Stimulated activated naive B cell treated with anti-CD40 and anti-IgM and Interleukin-4, amounts not matched to agents 10 μg/mL and 1 μg/mL and 100 μg/mL, for 72 hours (primary cell): ENCODE measurements around the gene MAGED4.
"Not testable (repeated sequence)": the region's sequence is repeated elsewhere in the genome, so short reads cannot be mapped to it uniquely, and the experiment has no call there.

Experiments used
- ATAC-seq, 2 donors: fragments of 150-1000 bp; cut with Tn5 transposase; replicated peaks; 2 replicates each; pipeline ENCODE4 v1.10.0; 2021; ENCODE audit warnings: moderate library complexity in 1 of 2
- DNase-seq: peaks from one replicate; pipeline ENCODE4 v3.0.0; 2021
- H3K27ac Mint-ChIP-seq: one replicate; pipeline ENCODE4 v1.8.0; 2022; ENCODE audit warnings: mild to moderate bottlenecking, mixed read lengths
- H3K27me3 Mint-ChIP-seq, 2 donors: one replicate each; pipeline ENCODE4 v1.8.0; 2022; ENCODE audit warnings: mixed read lengths in 2 of 2
- H3K36me3 Mint-ChIP-seq, 2 donors: one replicate each; pipeline ENCODE4 v1.8.0; 2022; ENCODE audit warnings: mixed read lengths in 2 of 2, mild to moderate bottlenecking in 1 of 2
- H3K4me1 Mint-ChIP-seq, 2 donors: one replicate each; pipeline ENCODE4 v1.8.0; 2022; ENCODE audit warnings: mixed read lengths in 2 of 2, mild to moderate bottlenecking in 1 of 2
- H3K4me3 Mint-ChIP-seq, 2 donors: one replicate each; pipeline ENCODE4 v1.8.0; 2022; ENCODE audit warnings: mild to moderate bottlenecking in 2 of 2, mixed read lengths in 2 of 2, moderate library complexity in 1 of 2
- H3K9me3 Mint-ChIP-seq, 2 donors: one replicate each; pipeline ENCODE4 v1.8.0; 2022; ENCODE audit warnings: mixed read lengths in 2 of 2, mild to moderate bottlenecking in 1 of 2

The MAGED4 gene

DNA sequence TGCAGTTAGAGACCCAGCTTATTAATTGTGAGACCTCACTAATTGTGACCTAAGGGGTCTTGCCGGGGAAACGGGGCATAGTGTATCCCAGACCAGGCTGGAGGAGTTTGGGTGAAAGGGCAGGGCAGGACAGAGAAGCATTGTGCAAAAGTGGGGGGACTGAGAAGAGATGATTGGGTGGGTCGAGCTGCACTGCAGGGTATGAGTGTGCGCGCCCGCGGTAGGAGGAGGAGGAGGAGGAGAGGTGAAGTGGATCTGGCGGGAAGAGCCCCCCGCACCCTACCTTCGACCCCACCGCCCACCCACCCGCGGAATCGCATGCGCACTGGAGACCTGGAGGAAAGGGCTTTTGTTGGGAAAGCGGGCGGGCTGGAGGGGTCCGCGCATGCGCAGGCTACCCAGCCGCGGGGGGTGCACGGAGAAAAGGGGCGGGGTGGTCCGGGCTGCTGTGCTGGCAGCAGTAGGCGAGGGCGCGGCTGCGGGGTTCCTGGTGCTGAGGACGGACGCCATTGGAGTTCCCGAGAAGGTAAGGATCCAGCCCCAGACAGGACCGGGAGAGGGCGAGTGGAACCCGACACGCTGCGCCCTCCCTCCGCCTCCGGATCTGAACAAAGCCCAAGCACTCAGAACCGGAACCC is at the start of gene MAGED4:
Gene MAGED4 (plus strand): TSS at position 449 of the 638 bp plus-strand sequence. CDS start 1,035 bp downstream, outside the sequence.
- H3K27ac Mint-ChIP-seq, H3K27me3 Mint-ChIP-seq, DNase-seq, H3K4me1 Mint-ChIP-seq, H3K4me3 Mint-ChIP-seq, H3K9me3 Mint-ChIP-seq, H3K36me3 Mint-ChIP-seq: not testable (repeated sequence)
- peak; percentile 52 to 65 for ATAC-seq

GRCh38 chrX:52138830-52139544 is 45.7 kb upstream of the MAGED4 start:
- H3K4me1 Mint-ChIP-seq, result no peaks in the 10 kb centered on the region
- H3K36me3 Mint-ChIP-seq, result no peaks in the 10 kb centered on the region
- H3K9me3 Mint-ChIP-seq, result no peaks in the 10 kb centered on the region
- DNase-seq, result no peak
- H3K27ac Mint-ChIP-seq, result no peak overlapping the region
- ATAC-seq, result no peak
- H3K4me3 Mint-ChIP-seq, result no peak overlapping the region
- no peaks in the 10 kb centered on the region for H3K27me3 Mint-ChIP-seq

- Mint-ChIP-seq H3K27me3 (no peaks in the 10 kb centered on the region), H3K36me3 (no peaks in the 10 kb centered on the region), H3K4me3 (no peak overlapping the region), H3K27ac (no peak overlapping the region), H3K9me3 (no peaks in the 10 kb centered on the region), H3K4me1 (no peaks in the 10 kb centered on the region)
- DNase-seq (no peak), ATAC-seq (no peak)
Measured at GRCh38 chrX:52139545-52139895, 45.2 kb upstream of the MAGED4 start.

DNA sequence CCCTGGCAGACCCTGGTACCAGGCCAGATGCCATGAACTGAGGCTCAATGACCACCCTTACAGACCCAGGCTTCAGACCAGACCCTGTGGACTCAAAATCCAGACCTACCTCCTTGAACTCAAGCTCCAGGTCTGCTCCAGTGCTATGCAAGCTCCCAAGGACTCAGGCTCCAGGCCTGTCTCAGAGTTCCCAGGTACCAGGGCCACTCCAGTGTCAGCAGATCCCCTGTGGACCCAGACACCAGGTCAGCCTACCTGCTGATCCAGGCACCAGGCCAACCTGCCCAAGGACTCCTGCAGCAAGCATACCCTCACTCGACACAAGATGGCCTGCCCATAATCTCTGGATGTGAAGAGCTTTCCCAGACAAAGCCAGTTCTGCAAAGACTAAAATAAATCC is 44.7 kb upstream of the MAGED4 start:
- DNase-seq (no peak), ATAC-seq (no peak)
- Mint-ChIP-seq H3K4me1 (no peaks in the 10 kb centered on the region), H3K27ac (no peak overlapping the region), H3K27me3 (no peaks in the 10 kb centered on the region), H3K4me3 (no peak overlapping the region), H3K36me3 (no peaks in the 10 kb centered on the region), H3K9me3 (no peaks in the 10 kb centered on the region)

DNA sequence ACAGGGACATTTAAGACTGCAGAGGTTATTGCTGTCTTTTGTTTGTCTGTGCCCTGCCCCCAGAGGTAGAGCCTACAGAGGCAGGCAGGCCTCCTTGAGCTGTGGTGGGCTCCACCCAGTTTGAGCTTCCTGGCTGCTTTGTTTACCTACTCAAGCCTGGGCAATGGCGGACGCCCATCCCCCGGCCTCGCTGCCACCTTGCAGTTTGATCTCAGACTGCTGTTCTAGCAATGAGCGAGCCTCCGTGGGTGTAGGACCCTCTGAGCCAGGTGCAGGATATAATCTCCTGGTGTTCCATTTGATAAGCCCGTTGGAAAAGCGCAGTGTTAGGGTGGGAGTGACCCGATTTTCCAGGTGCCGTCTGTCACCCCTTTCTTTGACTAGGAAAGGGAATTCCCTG is 34.0 kb upstream of the MAGED4 start:
- H3K4me3 Mint-ChIP-seq, ATAC-seq, H3K9me3 Mint-ChIP-seq, DNase-seq, H3K4me1 Mint-ChIP-seq, H3K27ac Mint-ChIP-seq, H3K36me3 Mint-ChIP-seq: not testable (repeated sequence)
- H3K27me3 Mint-ChIP-seq, result peaks cover 0 to 17% of the 10 kb centered on the region in 2 donors

- not testable (repeated sequence) for ATAC-seq
Measured at GRCh38 chrX:52160140-52160539, 24.5 kb upstream of the MAGED4 start.

GRCh38 chrX:52166840-52167239 is 17.8 kb upstream of the MAGED4 start:
- Mint-ChIP-seq H3K27me3 (peaks cover 2 to 17% of the 10 kb centered on the region in 2 donors), H3K4me3 (no peak overlapping the region), H3K36me3 (no peaks in the 10 kb centered on the region), H3K9me3 (peaks cover 0 to under 1% of the 10 kb centered on the region in 2 donors), H3K27ac (no peak overlapping the region), H3K4me1 (peaks cover 0 to 2% of the 10 kb centered on the region in 2 donors)
- ATAC-seq (no peak), DNase-seq (no peak)

More at GRCh38 chrX:52160140-52160539, 24.5 kb upstream of the MAGED4 start:
- not testable (repeated sequence) for H3K27ac Mint-ChIP-seq, H3K36me3 Mint-ChIP-seq, H3K9me3 Mint-ChIP-seq, H3K4me1 Mint-ChIP-seq, H3K4me3 Mint-ChIP-seq, DNase-seq
- H3K27me3 Mint-ChIP-seq, result peaks cover 6 to 22% of the 10 kb centered on the region in 2 donors

GRCh38 chrX:52171055-52171454 is 13.6 kb upstream of the MAGED4 start:
- not testable (repeated sequence) for DNase-seq, H3K9me3 Mint-ChIP-seq, H3K4me1 Mint-ChIP-seq, H3K27ac Mint-ChIP-seq, ATAC-seq, H3K4me3 Mint-ChIP-seq, H3K36me3 Mint-ChIP-seq
- peaks cover 8 to 41% of the 10 kb centered on the region in 2 donors for H3K27me3 Mint-ChIP-seq

DNA sequence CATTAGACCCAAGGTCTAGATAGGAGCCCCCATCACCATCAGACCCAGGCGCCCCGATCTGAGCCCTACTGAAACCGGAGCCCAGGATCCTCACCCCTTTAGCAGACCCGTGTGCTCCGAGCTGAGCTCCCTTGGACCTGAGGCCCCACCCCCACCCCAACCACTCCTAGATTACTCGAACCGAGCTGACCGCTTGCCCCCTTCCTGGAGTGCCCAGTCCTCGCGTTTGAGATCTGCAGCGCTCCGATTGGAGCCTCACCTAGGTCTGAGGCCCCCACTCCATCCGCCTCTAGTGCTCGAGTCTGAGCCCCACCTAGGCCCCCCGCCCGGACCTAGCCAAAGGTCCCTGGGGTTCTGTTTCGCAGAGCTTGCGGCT is 378 bp downstream of the MAGED4 start:
- H3K4me3 Mint-ChIP-seq, H3K36me3 Mint-ChIP-seq, H3K27ac Mint-ChIP-seq, DNase-seq, H3K9me3 Mint-ChIP-seq, H3K27me3 Mint-ChIP-seq, H3K4me1 Mint-ChIP-seq: not testable (repeated sequence)
- peak in 1 of 2 donors; percentile 39 for ATAC-seq

DNA sequence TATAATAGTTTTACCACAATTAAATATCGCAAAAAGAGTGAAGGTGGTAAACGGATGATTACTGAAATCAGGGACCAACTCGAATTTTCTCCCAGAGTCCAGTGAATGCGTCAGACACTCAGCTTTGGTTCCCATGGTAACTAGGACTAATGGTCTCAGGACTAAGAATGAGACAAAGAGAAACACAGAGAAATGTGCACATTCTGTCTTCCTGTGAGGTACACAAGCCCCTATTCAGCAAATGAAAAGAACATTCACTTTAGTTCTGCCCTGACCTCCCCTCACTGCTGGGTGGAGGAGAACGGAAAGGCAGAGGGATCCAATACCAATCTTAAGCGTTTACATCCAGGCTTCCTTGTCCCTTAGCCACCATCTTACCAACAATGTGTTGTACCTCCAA is 26.7 kb downstream of the MAGED4 start:
- not testable (repeated sequence) for DNase-seq, H3K4me1 Mint-ChIP-seq, H3K27ac Mint-ChIP-seq, H3K4me3 Mint-ChIP-seq, H3K27me3 Mint-ChIP-seq, H3K36me3 Mint-ChIP-seq, ATAC-seq, H3K9me3 Mint-ChIP-seq

GRCh38 chrX:52213276-52213675 is 28.6 kb downstream of the MAGED4 start:
- ATAC-seq, result peak; percentile 62 to 88
- H3K4me3 Mint-ChIP-seq, result no peak overlapping the region

DNA sequence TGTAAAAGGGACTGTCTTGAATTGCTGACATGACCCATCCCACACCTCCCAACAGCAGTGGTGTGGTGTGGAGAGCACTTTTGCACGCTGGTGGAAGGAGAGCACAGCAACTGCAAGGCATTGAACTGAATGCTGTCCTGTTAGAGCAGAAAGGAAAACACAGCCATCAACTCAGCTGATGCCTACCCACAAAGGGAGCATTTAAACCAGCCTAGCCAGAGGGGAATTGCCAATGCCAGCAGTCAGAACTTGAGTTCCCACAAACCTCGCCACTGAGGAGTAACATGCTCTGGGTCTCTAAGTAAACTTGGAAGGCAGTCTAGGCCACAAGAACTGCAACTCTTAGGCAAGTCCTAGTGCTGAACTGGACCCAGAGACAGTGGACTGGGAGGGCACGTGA is 31.9 kb downstream of the MAGED4 start:
- no peak overlapping the region for H3K4me3 Mint-ChIP-seq
- DNase-seq, result no peak
- no peak overlapping the region for H3K27ac Mint-ChIP-seq
- H3K27me3 Mint-ChIP-seq, result peaks cover 16 to 35% of the 10 kb centered on the region in 2 donors
- H3K9me3 Mint-ChIP-seq, result peaks cover 2 to 9% of the 10 kb centered on the region in 2 donors
- ATAC-seq, result no peak
- peaks cover 2 to 3% of the 10 kb centered on the region in 2 donors for H3K36me3 Mint-ChIP-seq
- H3K4me1 Mint-ChIP-seq, result peaks cover 0 to 3% of the 10 kb centered on the region in 2 donors

More at GRCh38 chrX:52213276-52213675, 28.6 kb downstream of the MAGED4 start:
- H3K9me3 Mint-ChIP-seq, result no peaks in the 10 kb centered on the region
- no peak for DNase-seq
- H3K36me3 Mint-ChIP-seq, result no peaks in the 10 kb centered on the region
- peaks cover 0 to 3% of the 10 kb centered on the region in 2 donors for H3K4me1 Mint-ChIP-seq
- peaks cover 7 to 11% of the 10 kb centered on the region in 2 donors for H3K27me3 Mint-ChIP-seq
- no peak overlapping the region for H3K27ac Mint-ChIP-seq

DNA sequence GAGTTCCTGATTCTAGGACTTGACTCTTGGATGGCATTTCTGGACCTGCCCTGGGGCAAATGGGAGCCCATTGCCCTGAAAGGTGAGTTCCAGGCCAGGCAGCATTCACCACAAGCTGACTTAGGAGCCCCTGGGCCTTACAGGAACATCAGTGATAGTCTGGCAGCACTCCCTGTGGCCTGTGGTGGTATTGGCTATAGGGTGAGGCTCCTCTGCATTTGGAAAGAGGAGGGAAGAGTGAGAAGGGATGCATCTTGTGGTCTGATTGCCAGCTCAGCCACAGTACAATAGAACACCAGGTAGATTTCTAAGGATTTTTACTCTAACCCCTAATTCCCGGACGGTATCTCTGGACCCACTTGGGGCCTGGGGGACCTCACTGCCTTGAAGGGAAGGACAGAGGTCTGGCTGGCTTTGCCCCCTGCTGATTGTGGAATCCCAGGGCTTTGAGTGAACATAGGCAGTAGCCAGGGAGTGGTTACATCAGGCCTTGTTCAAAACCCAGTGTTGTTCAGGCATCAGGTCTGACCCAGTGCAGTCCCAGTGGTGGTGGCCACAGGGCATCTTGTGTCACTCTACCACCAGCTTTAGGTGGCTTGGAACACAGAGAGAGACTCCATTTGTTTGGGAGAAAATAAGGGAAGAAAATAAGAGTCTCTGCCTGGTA is 32.9 kb downstream of the MAGED4 start:
- no peak overlapping the region for H3K4me3 Mint-ChIP-seq
- H3K36me3 Mint-ChIP-seq, result peaks cover 2 to 3% of the 10 kb centered on the region in 2 donors
- DNase-seq (no peak), ATAC-seq (peak in 1 of 2 donors; percentile 45)
- H3K4me1 Mint-ChIP-seq, result peaks cover 0 to 3% of the 10 kb centered on the region in 2 donors
- no peak overlapping the region for H3K27ac Mint-ChIP-seq
- H3K27me3 Mint-ChIP-seq, result peaks cover 16 to 38% of the 10 kb centered on the region in 2 donors
- peaks cover 2 to 9% of the 10 kb centered on the region in 2 donors for H3K9me3 Mint-ChIP-seq

GRCh38 chrX:52220936-52221335 is 36.2 kb downstream of the MAGED4 start:
- Mint-ChIP-seq H3K4me1 (no peaks in the 10 kb centered on the region), H3K4me3 (no peak overlapping the region), H3K9me3 (peaks cover 2 to 12% of the 10 kb centered on the region in 2 donors), H3K27ac (no peak overlapping the region), H3K36me3 (peaks cover 2 to 3% of the 10 kb centered on the region in 2 donors), H3K27me3 (peaks cover 9 to 37% of the 10 kb centered on the region in 2 donors)
- no peak for DNase-seq
- ATAC-seq, result no peak
